SKM-1 treated with dmso at 0.1 percent for 144 hours (cell line): ENCODE data around the gene USF3.

Experiments
- DNase-seq: peaks from one replicate; lab custom pipeline; 2025; ENCODE audit not compliant: unreplicated experiment; lab: John Stamatoyannopoulos, UW

The USF3 gene

DNA sequence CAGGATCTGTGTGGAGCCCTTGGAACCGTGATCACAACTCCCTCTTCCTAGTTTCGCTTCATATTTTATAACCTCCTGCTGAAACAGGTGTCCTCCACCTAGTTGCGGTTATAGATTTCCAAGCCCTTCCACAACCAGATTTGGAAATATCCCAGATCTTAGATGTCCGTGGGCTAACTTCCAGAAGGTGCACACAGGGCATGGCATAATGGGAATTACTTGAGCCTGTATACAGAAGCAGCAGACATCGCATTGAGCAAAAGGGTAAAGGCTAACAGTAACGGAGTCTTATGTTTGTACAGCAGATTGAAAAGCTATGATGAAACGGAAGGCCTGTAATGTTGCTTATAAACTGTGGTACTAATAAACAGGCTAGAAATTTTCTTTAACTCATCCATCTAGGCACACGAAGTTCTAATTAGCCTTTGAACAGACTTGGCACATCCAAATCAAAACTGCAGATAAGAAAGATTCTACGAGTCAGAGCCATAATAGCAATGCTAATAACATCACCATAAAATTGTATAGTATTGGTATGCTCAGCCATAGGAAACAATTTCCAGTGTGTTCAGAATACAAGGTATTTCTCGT is 1.2 kb upstream of the USF3 start:
- DNase-seq = no peak

DNA sequence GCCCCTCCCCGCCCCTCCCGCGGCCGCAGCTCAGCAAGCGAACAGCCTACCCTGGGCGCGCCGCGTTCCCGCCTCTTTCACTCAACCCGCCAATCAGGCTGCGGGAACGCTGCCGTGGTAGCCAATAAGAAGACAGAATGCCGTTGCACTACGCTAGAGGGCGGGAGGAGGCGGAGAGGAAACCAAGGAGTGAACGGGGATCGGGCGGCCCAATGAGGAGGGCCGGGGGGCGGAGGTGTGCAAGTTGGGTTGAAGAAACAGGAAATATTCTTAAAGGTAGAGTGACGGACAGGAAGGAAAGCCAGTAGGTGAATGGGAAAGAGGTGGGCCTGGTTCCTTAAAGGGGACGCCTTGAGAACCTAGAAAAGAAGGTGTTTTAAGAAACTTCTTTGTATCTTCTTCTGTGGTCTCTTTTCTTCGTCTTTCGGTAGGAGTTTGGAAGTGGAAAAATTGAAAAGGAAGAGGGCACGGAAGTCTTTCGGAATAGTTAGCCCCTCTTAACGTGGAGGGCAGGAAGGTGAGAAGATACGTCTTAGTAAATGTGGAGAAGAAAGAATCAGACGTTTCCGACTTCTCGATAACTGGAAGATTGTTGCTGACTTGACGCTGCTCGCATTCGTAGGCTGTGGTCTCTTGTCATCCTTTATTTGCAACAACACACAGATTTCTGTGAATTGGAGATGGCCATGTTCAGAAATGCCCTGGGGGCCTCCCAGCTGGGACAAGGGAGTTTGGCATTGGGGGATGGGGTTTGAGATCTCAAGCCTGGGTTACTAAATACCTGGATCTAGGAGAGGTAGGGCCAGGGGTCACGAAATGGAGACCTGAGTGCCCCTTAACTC is 437 bp upstream of the USF3 start:
- peak; percentile 99 for DNase-seq

DNA sequence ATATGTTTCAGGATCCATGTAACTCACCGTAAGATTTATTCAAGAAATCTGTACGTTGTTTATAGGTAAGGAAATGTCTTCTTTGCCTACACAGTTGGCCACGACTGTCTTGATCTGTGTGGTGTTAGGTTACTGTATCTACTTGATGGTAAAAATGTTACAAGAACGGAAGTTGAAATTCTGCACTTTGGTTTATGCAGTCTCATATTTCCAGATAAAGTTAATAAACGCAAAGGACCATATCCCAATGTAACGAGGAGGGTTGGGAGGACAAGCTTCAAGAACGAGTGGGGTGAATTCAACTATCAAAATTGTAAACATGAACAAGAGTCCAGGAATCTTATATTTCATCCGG is 1.0 kb downstream of the USF3 start:
- DNase-seq = no peak

DNA sequence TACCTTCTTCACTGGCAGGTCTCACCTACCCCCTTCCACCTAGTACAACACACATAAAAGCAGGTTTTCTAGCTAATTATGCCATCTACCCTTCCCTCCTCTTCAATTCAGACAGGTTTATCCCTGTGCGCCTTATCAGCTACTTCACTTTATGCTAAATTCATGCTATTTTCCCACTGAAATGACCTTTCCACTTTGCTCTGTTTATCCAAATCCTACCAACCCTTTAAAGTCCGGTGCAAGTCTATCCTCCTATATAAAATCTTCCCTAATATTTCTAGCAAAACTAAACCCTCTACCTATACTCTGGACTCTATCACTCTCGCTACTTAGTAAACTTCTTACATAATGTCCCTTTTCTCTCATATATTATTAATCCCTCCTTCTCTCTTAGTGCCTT is 6.0 kb downstream of the USF3 start:
- DNase-seq = no peak

DNA sequence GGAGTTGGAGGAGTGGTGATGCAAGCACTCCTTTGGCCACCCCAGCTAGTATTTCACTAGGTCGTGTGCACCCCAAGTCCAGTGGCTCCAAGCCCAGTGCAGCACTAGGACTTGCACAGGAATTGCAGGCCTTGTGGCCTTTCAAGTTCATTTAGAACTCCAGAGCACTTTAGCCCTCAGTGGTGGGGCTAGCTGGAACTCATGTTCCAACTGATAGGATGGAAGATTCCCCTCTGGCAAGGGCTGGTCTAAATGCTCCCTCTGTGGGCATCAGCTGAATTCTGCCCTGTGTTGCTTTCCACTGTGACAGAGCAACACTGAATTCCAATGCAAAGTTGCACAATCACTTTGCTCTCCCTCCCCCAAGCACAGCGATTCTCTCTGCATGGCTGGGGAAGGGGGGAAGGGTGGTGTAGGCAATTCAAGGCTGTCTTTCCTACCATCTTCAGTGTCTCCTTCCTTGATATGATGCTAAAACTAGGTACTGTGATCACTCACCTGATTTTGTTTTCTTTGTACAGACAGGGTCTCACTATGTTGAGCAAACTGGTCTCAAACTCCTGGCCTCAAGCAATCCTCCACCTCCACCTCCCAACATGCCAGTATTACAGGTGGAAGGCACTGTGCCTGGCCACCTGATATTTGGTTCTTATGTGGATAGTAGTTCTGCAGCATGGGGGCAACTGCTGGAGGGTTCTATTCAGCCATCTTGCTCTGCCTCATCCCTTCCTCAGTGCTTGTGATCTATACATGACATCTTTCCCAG is 10.3 kb downstream of the USF3 start:
- peak; percentile 31 for DNase-seq

DNA sequence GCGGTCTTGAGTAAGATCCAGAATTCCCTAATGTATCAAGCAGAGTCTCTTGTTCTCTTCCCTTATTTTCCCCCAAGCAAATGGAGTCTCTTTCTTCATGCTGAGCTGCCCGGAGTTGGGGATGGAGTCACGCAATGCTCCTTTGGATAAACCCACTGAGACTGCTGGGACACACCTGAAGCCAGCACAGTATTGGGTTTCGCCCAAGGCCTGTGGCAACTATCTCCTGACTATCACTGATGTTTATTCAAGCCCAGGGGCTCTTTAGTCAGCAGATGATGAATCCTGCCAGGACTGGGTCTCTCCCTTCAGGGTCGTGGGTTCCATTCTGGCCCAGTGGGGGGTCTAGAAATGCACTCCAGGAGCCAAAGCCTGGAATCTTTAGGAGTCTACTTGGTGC is 11.3 kb downstream of the USF3 start:
- no peak for DNase-seq

DNA sequence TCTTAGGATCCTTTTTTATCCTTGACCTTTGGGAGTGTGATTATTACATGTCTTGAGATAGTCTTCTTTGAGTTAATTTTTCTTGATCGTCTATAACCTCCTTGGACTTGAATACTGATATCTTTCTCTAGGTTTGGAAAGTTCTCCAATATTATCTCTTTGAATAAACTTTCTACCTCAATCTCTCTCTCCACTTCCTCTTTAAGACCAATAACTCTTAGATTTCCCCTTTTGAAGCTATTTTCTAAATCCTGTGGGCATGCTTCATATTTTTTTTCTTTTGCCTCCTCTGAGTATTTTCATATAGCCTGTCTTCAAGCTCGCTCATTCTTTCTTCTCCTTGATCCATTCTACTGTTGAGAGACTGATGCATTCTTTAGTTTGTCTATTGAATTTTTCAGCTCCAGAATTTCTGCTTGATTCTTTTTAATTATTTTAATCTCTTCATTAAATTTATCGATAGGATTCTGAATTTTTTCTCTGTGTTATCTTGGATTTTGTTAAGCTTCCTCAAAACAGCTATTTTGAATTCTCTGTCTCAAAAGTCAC is 12.1 kb downstream of the USF3 start:
- peak; percentile 35 for DNase-seq

DNA sequence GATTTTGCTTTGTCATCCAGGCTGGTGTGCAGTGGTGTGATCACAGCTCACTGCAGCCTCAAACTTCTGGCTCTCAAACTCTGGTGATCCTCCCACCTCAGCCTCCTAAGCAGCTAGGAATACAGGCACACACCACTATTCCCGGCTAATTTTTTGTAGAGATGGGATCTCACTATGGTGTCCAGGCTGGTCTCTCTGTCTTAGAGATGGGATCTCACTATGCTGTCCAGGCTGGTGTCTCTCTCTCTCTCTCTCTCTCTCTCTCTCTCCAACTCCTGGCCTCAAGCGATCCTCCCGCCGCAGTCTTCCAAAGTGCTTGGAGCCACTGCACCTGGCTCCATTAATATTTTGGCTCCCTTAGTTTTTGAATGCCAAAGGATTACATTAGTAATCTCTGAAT is 17.7 kb downstream of the USF3 start:
- no peak for DNase-seq

DNA sequence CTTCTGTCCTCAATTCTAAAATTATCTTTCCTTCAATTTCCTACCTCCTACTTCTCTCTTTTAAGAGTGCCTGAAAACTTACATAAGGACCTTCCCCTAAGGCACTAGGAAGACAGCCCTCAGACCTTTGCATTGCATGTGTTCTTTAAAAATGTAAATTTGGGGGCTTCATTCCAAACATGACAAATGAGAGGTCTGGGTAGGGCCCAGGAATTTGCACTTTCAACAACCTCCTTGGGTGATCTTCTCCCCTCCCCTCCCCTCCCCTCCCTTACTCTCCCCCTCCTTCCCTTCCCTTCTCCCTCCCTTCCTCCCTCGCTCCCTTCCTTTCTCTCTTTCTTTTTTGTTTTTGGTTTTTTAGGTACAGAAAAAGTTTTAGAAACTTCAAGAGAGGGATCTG is 18.7 kb downstream of the USF3 start:
- no peak for DNase-seq

DNA sequence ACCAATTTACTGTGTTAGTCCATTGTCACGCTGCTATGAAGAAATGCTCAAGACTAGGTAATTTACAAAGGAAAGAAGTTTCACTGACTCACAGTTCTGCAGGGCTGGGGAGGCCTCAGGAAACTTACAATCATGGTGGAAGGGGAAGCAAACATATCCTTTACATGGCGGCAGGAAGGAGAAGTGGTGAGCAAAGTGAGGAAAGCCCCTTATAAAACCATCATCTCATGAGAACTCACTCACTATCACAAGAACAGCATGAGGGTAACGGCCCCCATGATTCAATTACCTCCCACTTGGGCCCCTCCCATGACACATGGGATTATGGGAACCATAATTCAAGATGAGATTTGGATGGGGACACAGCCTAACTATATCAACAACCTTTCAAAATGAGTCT is 20.2 kb downstream of the USF3 start:
- no peak for DNase-seq

DNA sequence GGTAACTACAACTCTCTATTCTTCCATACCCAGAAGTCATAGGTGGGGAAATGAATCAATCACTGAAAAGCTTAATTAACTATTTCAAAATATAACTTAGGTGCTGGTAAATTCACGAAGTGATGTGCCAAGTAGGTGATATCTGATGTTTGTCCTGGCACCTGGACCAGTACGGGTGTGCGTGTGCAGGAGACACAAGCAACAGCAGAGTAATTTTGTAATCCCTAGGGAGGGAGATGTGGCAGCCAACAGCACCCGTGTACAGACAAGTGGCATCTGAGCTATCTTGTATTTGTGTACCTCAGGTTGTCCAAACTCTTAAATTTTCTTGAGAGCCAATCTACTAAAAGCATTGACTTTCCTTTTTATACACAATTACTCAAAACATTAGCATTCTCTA is 22.8 kb downstream of the USF3 start:
- no peak for DNase-seq

DNA sequence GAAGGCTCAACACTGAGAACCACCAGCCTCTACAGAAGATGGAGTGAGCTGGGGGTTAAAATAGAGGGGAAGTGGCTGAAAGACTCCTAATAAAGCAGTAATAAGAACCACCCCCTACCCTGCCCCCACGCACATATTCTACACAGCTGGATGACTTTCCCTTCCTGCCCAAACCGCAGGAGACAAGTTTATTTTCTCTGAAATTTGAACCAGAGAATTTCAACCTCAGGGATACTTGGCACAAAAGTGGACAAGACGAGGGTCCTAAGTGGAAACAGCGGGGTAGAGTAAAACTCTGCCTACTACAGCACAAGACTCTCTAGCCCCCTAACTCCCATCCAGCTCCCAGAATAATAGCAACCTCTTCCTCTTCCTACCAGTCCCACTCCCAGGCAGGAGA is 28.4 kb downstream of the USF3 start:
- DNase-seq = no peak

DNA sequence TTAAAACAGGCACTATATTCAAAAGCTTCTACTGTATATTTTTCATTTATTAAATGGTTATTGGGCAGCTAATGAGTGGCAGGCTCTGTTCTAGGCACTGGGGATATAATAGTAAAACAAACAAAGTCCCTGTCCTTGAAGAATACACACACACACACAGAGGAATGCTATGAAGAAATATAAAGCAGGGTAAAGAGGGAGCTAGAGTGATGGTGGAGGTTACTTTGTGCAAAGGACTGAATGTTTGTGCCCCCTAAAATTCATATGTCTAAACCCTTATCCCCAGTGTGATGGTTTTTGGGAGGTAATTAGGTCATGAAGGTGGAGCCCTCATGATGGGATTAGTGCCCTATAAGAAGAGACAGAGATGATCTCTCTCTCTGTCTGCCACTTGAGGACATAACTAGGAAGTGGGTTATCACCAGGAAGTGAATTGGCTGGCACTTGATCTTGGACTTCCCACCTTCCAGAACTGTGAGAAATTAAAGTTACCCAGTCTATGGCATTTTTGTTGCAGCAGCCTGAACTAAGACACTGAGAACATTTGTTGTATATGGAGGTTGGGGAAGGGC is 31.8 kb downstream of the USF3 start:
- no peak for DNase-seq

DNA sequence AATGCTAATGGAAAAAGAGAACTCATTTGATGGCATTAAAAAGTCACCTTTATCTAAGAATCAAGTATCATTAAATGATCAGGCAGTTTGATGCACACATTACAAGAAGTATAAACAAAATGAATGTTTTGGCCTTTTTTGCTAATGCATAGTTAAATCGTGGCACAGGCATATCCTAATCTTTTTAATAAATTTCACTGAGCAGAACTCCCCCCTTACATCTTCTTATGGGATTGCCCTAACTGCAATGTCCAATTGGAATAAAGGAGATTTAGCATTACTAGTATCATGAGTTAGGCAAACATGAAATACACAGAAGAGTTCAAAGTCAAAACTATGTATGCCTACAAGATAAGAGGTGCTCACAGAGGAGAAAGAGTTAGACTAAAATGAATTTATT is 32.7 kb downstream of the USF3 start:
- DNase-seq = no peak

DNA sequence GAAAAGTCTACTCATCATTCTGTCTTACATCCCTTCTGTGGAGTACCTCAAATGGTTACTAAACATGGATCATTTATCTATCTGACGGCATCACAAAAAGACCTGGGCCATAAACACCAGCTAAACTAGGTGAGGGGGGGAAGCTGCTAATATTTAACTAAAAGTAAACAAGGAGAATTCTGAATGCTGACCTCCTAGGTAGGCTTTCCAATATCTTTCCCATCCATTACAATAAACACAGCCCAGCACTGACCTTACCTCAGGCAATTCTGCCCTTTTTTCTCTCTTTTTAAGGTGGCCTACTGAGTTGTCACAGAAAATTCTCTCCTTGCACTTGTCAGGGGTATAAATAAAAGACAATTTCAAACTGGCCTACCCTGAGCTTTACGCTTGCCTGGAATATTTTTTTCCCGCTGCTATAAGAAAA is 33.1 kb downstream of the USF3 start:
- no peak for DNase-seq

DNA sequence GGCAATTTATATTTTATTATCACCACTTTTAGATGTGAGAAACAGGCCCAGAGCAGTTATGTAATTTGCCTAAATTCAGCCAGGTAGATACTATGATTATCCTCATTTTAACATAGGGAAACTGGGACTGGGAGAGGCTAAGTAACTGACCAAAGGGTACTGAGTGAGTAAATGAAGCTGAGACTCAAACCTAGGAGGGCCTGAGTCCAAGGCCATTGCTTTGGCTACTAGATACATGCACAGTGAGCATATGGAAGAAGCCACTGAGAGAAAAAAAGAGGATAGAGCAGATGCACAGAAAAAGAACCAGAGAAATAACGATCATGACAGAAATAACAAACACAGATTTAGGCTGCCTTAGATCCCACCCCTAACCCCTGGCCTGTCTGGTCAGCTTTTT is 33.6 kb downstream of the USF3 start:
- DNase-seq = no peak

DNA sequence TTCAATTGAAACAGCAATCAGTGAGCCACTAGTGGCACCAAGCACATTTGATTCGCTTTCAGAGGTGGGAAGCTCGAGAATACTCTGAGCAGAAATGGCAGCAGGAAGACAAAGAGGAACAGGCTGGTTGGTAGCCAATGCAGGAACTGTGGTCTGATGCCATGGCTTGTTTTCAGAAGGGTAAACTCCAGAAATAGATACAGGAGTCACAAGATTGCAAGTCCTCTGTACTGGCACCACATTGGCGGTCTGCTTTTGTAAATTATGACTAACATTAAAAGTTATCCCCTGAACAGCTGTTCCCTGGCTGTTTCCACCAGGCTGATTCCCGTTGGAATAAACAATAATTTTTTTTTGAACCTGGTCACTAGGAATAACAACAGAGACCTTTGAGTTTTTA is 35.5 kb downstream of the USF3 start:
- no peak for DNase-seq

DNA sequence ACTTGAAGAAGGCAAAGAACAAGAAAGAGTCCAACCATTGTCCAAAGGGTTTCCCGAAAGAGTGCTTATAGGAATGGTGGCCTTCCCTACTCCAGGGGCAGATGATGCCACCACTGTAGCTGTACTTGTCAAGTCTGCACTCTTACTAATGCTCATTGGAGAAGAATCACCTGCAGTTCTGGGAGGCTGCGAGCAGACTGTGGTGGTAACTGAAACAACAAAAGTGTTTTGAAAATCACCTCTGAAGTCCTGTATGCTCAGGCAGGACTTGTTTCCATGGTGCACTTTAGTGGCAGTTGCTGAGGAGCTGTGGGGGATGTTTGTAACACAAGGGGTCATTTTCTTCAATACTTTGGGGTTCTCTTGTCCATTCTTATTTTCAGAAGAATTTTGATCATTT is 36.0 kb downstream of the USF3 start:
- DNase-seq = no peak

DNA sequence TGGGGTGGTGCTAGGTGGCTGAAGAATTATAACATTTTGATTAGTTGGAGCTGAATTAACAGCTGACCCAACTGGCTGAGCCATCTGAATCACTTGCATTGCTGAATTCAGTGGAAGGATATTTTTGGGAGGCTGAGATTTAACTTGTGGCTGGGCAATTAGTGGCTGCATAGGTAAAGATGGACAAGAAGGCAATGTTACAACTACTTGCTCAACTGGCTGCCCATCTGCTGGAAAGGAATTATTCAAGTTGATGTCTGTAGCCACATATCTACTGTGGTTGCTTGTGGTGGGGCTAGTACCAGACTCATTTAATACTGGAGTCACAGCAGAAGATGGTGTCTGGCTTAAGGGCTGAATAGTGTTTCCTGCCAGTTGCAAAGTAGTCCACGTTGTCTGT is 36.4 kb downstream of the USF3 start:
- no peak for DNase-seq

DNA sequence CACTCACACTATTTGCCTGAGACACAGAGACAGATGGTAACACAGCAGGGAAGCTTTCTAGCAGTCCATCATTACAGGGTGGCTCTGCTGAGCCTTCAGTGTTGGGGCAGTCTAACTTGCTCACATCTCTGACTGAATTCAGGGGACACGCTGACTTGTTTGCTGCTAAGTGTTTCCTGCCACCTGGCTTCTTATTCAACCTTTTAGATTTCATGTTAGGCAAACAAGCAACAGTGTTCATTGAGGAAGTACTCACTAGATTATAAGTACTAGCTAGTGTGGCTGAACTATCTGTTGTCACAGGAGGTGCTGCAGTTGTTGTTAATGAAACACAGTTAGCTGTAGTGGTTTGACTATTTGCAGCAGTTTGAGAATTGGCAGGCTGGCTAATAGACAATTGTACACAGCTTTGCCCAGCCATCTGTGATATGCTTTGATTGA is 37.3 kb downstream of the USF3 start:
- DNase-seq = no peak

DNA sequence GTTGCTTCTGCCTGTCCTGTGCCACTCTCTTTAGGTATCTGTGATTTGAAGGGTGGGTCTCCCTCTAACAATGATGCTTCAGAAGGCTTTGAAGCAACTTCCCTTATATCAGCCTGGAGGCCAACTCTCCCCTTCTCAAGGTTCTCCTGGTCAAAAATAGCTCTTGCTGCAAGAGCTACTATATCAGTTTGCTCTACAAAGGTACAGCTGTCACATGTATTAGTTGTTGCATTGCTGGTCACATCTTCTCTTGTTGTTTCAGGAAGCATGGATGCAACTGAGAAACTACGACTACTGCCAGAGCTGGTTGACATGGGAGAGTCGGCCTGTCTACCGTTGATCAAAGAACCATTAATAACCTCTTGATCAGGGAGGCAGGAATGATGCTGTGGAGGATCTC is 38.3 kb downstream of the USF3 start:
- DNase-seq = no peak

DNA sequence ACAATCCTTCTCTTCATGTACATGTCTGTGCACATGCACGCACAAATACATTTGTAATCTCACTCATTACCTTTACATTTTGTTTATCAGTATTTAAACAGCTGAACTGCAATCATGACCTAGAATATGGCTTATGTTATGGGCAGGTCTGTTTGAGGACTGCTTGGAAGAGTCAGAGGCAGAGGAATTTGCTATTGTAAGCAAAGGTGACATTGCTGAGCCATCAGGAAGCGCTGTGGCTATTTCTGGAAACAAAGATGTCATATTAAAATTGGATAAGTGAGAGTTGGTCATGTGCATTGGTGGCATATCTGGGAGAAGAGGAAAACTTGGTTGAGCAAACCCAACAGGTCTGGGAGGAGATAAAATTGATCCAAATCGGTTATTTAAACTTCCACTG is 41.6 kb downstream of the USF3 start:
- no peak for DNase-seq
